ENCODE data around the gene AGPAT4.

- TF ChIP-seq CTCF (IDR thresholded peaks at IDR 0.05 in 4 of 5, conservative IDR thresholded peaks at IDR 0.05 in 1 of 5) (no peak), POLR2A (IDR thresholded peaks at IDR 0.05) (no peak)
Measured at GRCh38 chr6:161191007-161191406, 82.9 kb downstream of the AGPAT4 start.
